Urothelium cell line (cell line): Measurements from ENCODE around the gene C16orf46.
A peak's percentile ranks its signal among the peaks of the same experiment; 100 is the strongest.

Source experiments
- DNase-seq: peaks from one replicate; pipeline ENCODE4 v3.0.0; 2011; ENCODE audit warnings: low spot score, mixed read lengths
- FAIRE-seq: peaks from 2 replicates; lab custom pipeline; 2011; peaks lifted over from hg19 to GRCh38; lab: Jason Lieb, UNC

C16orf46 gene

GRCh38 chr16:81080233-81080632 lies 3.2 kb upstream of the C16orf46 start:
- FAIRE-seq (no peak), DNase-seq (no peak)

GRCh38 chr16:81076566-81077075 lies 417 bp downstream of the C16orf46 start:
- FAIRE-seq (no peak), DNase-seq (peak; percentile 88)

DNA sequence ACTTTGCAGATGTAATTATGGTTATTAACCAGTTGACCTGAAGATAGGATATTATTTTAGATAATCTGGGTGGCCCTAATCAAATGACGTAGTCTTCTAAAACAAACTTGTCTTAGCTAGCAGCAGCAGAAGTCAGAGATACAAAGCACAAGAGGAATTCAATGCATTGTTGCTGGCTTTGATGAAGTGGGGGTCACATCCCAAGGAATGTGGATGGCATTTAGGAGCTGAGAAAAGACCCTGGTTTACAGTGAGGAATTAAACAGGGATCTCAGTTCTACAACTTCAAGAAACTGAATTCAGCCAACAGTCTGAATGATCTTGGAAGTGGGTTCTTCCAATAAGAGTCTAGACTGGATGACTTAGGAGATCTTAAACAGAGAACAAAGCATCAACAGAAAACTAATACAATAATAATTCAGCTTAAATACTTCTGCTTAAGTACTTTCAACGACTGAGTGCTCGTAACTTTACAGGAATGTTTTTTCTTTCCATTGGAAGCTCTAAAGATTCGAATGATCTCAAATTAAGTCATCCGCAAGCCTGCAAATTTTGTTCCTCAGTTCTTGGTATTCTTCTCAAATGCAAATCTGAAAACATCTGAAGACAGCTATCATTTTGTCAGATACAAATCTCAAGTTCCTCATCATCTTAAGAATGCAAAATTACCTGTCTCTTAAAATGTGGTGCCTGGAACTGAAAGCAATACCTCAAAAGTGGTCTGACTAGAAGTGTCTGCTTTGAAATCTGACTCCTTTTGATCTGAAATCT lies 3.3 kb downstream of the C16orf46 start:
- DNase-seq (no peak), FAIRE-seq (no peak)

- peak; percentile 27 for DNase-seq
- no peak for FAIRE-seq
Observed at GRCh38 chr16:81071805-81072204, 5.2 kb downstream of the C16orf46 start.

DNA sequence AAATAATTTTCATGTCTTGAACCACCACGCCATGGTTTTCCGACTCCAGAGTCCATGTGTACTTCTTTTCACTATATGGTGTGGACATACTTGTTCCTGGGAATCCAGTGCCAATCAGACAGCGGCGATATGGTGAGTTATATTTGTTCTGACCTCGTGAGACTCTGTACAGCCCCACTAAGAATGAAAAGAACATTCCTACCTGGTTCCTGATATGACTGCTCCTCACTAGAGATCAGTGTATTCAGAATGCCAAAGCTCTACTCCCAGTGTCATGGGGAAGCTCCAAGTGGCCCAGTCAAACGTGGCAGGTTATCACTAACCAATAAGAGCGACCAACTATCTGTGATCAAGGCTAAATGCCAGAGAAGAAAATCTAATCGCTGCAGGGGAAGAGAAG lies 6.1 kb downstream of the C16orf46 start:
- DNase-seq, result no peak
- FAIRE-seq, result no peak

DNA sequence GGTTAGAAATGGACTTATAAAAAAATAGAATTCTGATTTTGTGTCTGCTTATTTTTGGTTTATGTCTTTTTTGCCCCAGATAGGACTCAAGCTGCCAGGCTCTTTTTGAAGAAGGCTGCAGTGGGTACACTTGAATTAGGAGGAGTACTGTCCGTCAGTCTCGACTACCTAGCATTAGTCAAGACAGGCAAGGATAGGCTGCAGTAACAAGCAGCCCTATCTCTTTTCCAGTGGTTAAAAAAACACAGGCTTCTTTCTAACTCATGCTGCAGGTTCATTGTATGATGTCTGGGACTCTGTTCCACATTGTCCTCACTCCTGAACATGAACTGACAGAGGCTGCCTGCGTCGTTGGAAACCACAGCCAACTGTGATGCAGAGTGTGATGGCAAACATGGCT lies 8.0 kb downstream of the C16orf46 start:
- no peak for FAIRE-seq
- DNase-seq, result no peak

DNA sequence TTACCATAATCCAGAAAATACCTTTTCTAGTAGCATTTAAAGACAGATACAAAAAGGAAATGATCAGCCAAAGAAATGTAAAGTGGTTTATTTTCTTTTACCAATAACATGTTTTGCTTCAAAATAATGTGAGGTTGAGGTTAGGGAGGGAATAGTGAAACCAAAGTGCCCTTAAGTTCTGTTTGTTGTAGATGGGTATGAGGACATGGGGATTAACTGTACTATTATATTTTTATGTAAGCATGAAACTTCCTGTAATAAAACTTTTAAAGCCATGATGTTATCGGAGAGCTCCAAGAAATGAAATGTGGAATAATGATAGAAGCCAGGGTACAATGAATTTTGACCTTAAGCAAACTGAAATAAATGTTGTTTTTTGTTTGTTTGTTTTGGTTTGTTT lies 9.9 kb downstream of the C16orf46 start:
- FAIRE-seq (no peak), DNase-seq (no peak)

- DNase-seq (no peak), FAIRE-seq (no peak)
Observed at GRCh38 chr16:81066681-81067080, 10.4 kb downstream of the C16orf46 start.

- no peak for DNase-seq
- no peak for FAIRE-seq
Observed at GRCh38 chr16:81061871-81062608, 15.0 kb downstream of the C16orf46 start.

DNA sequence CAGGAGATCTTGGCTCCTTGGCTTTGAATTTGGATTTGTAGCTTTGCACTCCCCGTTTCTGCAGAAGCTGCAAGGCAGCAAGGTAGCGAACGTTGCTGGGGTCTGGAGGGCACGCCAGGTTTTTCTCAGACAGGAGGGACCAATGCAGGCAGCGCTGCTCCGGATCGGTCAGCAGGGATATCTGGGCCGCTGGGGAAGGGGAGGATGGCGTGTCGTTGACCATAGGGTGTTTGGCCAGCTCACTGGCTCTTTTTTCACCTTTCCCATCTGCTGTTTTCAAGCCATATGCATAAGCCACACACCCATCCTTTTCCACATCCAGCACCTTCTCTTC lies 15.8 kb downstream of the C16orf46 start:
- FAIRE-seq (no peak), DNase-seq (no peak)

GRCh38 chr16:81060576-81061306 lies 16.3 kb downstream of the C16orf46 start:
- DNase-seq (no peak), FAIRE-seq (no peak)

GRCh38 chr16:81053761-81054160 lies 23.3 kb downstream of the C16orf46 start:
- FAIRE-seq (no peak), DNase-seq (no peak)

- DNase-seq (no peak), FAIRE-seq (no peak)
Observed at GRCh38 chr16:81042821-81043220, 34.2 kb downstream of the C16orf46 start.

DNA sequence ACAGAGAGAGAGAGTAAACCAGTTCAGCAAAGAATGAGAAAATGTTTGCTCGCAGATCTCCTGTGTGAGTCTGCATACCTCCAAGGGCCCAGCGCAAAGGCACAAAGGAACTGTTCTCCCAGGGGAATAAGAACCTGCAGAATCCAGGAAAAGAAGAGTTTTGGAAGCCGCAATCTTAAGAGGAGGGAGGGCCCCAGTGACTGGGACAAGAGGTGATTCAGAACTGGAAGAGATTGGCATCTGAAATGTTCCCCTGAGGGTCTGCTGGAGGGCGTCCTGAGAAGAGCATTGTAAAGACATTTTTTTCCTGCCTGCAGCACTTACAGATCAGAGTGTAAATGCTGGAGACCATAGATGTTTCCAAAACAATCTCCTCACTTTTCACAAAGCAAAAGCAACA lies 35.3 kb downstream of the C16orf46 start:
- DNase-seq, result no peak
- FAIRE-seq, result no peak

DNA sequence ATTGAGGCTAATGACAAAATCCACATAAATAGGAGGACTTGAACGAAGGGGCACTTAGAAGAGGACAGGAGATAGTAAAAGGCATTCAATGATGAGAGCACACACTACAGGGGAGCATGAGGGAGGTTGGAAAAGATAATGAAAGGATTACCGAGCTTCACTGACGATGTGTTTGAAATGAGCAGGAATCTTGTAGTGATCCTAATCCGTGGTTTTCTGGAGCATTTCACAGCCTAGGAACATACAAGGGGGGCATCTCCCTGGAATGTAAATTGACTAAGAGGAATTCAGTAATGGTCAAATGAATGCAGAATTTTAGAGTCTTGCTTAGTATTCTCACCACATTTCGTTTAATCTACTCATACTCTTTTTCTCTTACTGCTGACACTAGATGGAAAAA lies 36.2 kb downstream of the C16orf46 start:
- FAIRE-seq (no peak), DNase-seq (no peak)

DNA sequence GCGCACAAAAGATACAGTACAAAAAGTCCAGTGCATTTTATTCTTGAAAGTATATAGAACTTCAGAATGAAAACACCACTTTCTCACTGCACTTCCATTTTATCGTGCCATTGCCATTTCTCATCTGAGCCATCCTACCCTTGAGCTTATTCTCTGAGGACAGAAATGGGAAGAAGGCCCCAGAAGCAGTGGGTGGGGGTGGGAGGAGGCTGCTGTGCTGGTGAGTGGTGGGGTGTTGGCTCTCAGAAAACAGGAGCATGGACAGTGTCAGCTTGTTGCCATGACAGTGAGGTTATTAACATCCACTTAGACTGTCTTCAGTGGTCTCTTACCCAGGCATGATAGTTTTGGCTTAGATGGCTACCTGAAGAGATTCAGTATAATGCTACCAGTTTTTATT lies 36.9 kb downstream of the C16orf46 start:
- FAIRE-seq, result no peak
- no peak for DNase-seq

DNA sequence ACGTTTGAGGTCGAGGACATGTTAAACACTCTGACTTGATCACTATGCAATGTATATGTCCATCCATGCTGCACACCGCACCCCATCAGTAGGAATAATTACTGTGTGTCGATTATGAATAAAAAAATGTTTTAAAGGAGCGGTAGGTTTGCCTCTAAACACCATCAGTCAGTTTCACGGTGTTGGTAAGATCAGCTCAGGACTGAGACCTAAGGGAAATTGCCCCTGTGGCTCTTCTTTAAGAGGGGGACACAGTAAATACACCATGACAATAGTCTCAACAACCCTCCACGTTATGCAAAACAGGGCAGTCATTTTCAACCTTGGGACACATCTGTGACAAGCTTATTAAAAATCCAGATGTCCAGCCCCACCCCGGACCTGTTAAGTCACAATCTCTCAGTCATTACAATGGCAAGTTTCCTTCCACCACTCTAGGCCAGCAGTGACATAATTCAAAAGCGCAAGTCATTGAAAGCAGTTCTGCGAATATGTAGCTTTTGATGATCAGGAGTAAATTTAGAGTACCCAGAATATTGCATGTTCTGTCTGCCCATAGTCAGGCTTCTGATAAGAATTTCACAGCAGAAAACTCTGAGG lies 40.2 kb downstream of the C16orf46 start:
- no peak for DNase-seq
- FAIRE-seq, result no peak

GRCh38 chr16:81035975-81036750 lies 40.9 kb downstream of the C16orf46 start:
- FAIRE-seq (no peak), DNase-seq (peak; percentile 58)

DNA sequence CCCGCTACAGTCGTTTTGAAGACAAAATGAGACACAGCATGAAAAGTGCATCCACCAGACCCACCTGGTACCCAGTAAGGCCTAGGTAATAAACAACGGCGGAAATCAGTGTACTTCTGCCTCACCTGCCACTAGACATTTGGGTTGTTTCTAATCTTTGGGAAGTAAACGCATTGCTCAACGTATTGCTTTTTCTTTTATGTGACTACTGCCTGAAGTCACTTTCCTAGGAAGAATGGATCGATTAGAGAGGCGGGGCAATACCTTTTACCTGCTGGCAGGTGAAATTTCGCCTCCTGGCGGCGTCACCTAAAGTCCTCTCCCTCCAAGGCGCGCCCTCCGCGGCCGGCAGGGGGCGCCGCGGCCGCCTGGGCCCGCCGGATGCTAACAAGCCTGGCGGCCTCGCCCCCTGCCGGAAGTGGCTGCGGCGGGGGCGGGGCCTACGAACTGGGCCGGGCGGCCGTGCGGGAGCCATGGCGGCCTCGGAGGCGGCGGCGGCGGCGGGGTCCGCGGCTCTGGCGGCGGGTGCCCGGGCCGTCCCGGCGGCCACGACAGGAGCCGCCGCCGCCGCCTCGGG lies 41.6 kb downstream of the C16orf46 start, which contains the start of gene ATMIN:
Gene ATMIN (plus strand): TSS at position 445 of the 577 bp plus-strand sequence. CDS start 29 bp downstream, at position 474.
- DNase-seq (peak; percentile 97), FAIRE-seq (no peak)
